Testis (tissue), 3 donors: ENCODE measurements around the gene LECT2. TPM values are rescaled to one million over a fixed set of nuclear protein-coding genes. Genes with fewer than 3 reads are reported as not detected.

Experiments
- DNase-seq: peaks from one replicate; pipeline ENCODE4 v3.0.0-alpha.2; 2019
- H3K27ac ChIP-seq, 2 donors: fragments of 200-600 bp; sonication (generic); one replicate each; pipeline ENCODE4 v1.5.1; 2019
- H3K27me3 ChIP-seq: fragments of 200-600 bp; sonication (generic); one replicate; pipeline ENCODE4 v1.5.1; 2019
- H3K36me3 ChIP-seq: fragments of 200-600 bp; sonication (generic); one replicate; pipeline ENCODE4 v1.5.1; 2017; ENCODE audit warnings: low read depth; ENCODE audit errors: missing control alignments
- H3K4me1 ChIP-seq: fragments of 200-600 bp; sonication (generic); one replicate; pipeline ENCODE4 v1.5.1; 2019
- H3K4me3 ChIP-seq, 2 donors: fragments of 200-600 bp; sonication (generic); one replicate each; pipeline ENCODE4 v1.5.1; 2017 to 2019
- H3K9me3 ChIP-seq: fragments of 200-600 bp; sonication (generic); one replicate; pipeline ENCODE4 v1.5.1; 2017
- CTCF ChIP-seq, 3 experiments: fragments of 450-650 bp in 2 of 3; fragments of 200-600 bp in 1 of 3; sonication (generic) in 1 of 3; IDR thresholded peaks; one replicate each; pipeline ENCODE4 v1.5.1; 2016 to 2019; ENCODE audit warnings: antibody characterized with exemption in 3 of 3, mild to moderate bottlenecking in 2 of 3, moderate library complexity in 1 of 3
- POLR2A ChIP-seq: fragments of 450-650 bp; IDR thresholded peaks from one replicate; pipeline ENCODE4 v1.6.1; 2017; ENCODE audit warnings: antibody characterized with exemption, mild to moderate bottlenecking, moderate library complexity
- WGBS, 2 donors: methylation state at CpG; one replicate each; pipeline ENCODE4 v1.1.5; 2018; 5-methylcytosine and 5-hydroxymethylcytosine counted together
- intact Hi-C: fragments of 100-400 bp; cut with DNase I; formaldehyde crosslinking; loops from one replicate; pipeline ENCODE4 v1.15.1; 2023; ENCODE audit warnings: low total_unique reads
- polyA plus RNA-seq: library from polyadenylated mRNA; stranded (reverse); fragments of 350-450 nt; fragmentation: Illumina TruSeq; extraction: RNeasy Lipid Tissue Mini Kit (QIAGEN cat#74804); gene quantifications from one replicate; pipeline ENCODE4 v1.2.3, GENCODE V29; 2014; ENCODE audit warnings: low read depth, low replicate concordance; ENCODE audit not compliant: insufficient read depth
- total RNA-seq, 2 donors: library from RNA; depleted of rRNA; stranded (reverse); fragments of >200 nt; gene quantifications; one replicate each; pipeline ENCODE4 v1.2.3, GENCODE V29; 2016

The LECT2 gene
- total and polyA plus RNA-seq, 3 donors from 2014 or later = 0.87 to 14.5 (median 6.6) TPM

GRCh38 chr5:135964670-135965320 lies 10.0 kb upstream of the LECT2 start:
- intact Hi-C loops = no loop called here
- TF ChIP-seq POLR2A = no peak
- TF ChIP-seq CTCF (IDR thresholded peaks at IDR 0.05) = no peak
- 48 to 60% methylated on average over 1 of the region's 1 CpG for WGBS, 2 donors
- Histone ChIP-seq H3K4me1 (no peaks in the 10 kb centered on the region), H3K27me3 (no peaks in the 10 kb centered on the region), H3K9me3 (no peaks in the 10 kb centered on the region), H3K4me3 (no peak overlapping the region), H3K27ac (no peak overlapping the region), H3K36me3 (no peaks in the 10 kb centered on the region)
- no peak for DNase-seq

GRCh38 chr5:135955525-135955924 lies 742 bp upstream of the LECT2 start:
- Histone ChIP-seq H3K36me3 (no peaks in the 10 kb centered on the region), H3K9me3 (no peaks in the 10 kb centered on the region), H3K4me1 (no peaks in the 10 kb centered on the region), H3K4me3 (no peak overlapping the region), H3K27me3 (no peaks in the 10 kb centered on the region), H3K27ac (no peak overlapping the region)
- WGBS, 2 donors = 65 to 72% methylated on average over 4 of the region's 4 CpGs
- intact Hi-C loops = loop anchor here (10.0 kb wide), 1 partner anchor 99 kb away; no protein-coding TSS in a partner anchor
- no peak for DNase-seq
- TF ChIP-seq CTCF (IDR thresholded peaks at IDR 0.05) (no peak), POLR2A (no peak)

- intact Hi-C loops = loop anchor here (10.0 kb wide), 1 partner anchor 101 kb away; no protein-coding TSS in a partner anchor
- Histone ChIP-seq H3K4me3 (no peak overlapping the region), H3K4me1 (no peaks in the 10 kb centered on the region), H3K9me3 (no peaks in the 10 kb centered on the region), H3K27me3 (no peaks in the 10 kb centered on the region), H3K27ac (no peak overlapping the region), H3K36me3 (no peaks in the 10 kb centered on the region)
- 54 to 67% methylated on average over 2 of the region's 2 CpGs for WGBS, 2 donors
- TF ChIP-seq POLR2A = no peak
- no peak for TF ChIP-seq CTCF (IDR thresholded peaks at IDR 0.05)
- no peak for DNase-seq
Measured at GRCh38 chr5:135953850-135954249, 933 bp downstream of the LECT2 start.

GRCh38 chr5:135952683-135953082 lies 2.1 kb downstream of the LECT2 start:
- Histone ChIP-seq H3K27me3 (no peaks in the 10 kb centered on the region), H3K36me3 (no peaks in the 10 kb centered on the region), H3K4me1 (no peaks in the 10 kb centered on the region), H3K9me3 (no peaks in the 10 kb centered on the region), H3K4me3 (no peak overlapping the region), H3K27ac (no peak overlapping the region)
- intact Hi-C loops = loop anchor here (10.0 kb wide), 1 partner anchor 102 kb away; no protein-coding TSS in a partner anchor
- 67 to 72% methylated on average over 4 of the region's 4 CpGs for WGBS, 2 donors
- no peak for DNase-seq
- TF ChIP-seq CTCF (IDR thresholded peaks at IDR 0.05) (no peak), POLR2A (no peak)

GRCh38 chr5:135951807-135952206 lies 3.0 kb downstream of the LECT2 start:
- H3K36me3 ChIP-seq = no peaks in the 10 kb centered on the region
- no peaks in the 10 kb centered on the region for H3K9me3 ChIP-seq
- TF ChIP-seq POLR2A (no peak), CTCF (IDR thresholded peaks at IDR 0.05) (no peak)
- no peaks in the 10 kb centered on the region for H3K27me3 ChIP-seq
- no peaks in the 10 kb centered on the region for H3K4me1 ChIP-seq
- H3K4me3 ChIP-seq = no peak overlapping the region
- DNase-seq = no peak
- intact Hi-C loops = loop anchor here (10.0 kb wide), 1 partner anchor 103 kb away; no protein-coding TSS in a partner anchor
- WGBS, 2 donors = 63 to 78% methylated on average over 6 of the region's 6 CpGs
- H3K27ac ChIP-seq = no peak overlapping the region
